A549 (cell line): ENCODE results near the gene ANKRD39. TPM values are rescaled to one million over a fixed set of nuclear protein-coding genes. Genes with fewer than 3 reads are reported as not detected.
A peak's percentile ranks its signal among the peaks of the same experiment; 100 is the strongest.

Experiments used
- ATAC-seq, 2 experiments: fragments of 200-7000 bp in 1 of 2; fragments of >200 bp in 1 of 2; cut with Nextera tagmentation in 1 of 2; cut with Tn5 transposase in 1 of 2; 3 replicates each; pipeline versions ENCODE4 v1.8.0 to v1.9.1; 2018 to 2020; ENCODE audit warnings: mild to moderate bottlenecking in 1 of 2, moderate library complexity in 1 of 2
- CTCF ChIA-PET: fragments of 300-600 bp; sonication (Branson Sonifier 250); formaldehyde crosslinking; extraction: SDS; loops from one replicate; lab custom pipeline; 2021; ENCODE audit warnings: antibody characterized with exemption, inconsistent platforms; lab: Yijun Ruan, JAX
- POLR2A ChIA-PET: fragments of 350-600 bp; formaldehyde crosslinking; extraction: SDS; loops from one replicate; lab custom pipeline; 2021; ENCODE audit warnings: antibody characterized with exemption, inconsistent platforms; lab: Yijun Ruan, JAX
- DNase-seq, 2 experiments: peaks; one replicate each; pipeline versions ENCODE4 v3.0.0 to v3.0.0-alpha.2; 2011 to 2016; ENCODE audit warnings: low read depth in 1 of 2, low spot score in 1 of 2
- FAIRE-seq: peaks from 2 replicates; lab custom pipeline; 2011; peaks lifted over from hg19 to GRCh38; lab: Jason Lieb, UNC
- H3K27ac ChIP-seq, 2 experiments: fragments of >200 bp; sonication (Bioruptor Twin); formaldehyde crosslinking; 3 replicates each; pipeline ENCODE4 v1.5.1; 2016 to 2017
- H3K4me1 ChIP-seq: fragments of >200 bp; sonication (Bioruptor Twin); formaldehyde crosslinking; 3 replicates; pipeline ENCODE4 v1.6.1; 2016
- H3K4me2 ChIP-seq: fragments of >200 bp; sonication (Bioruptor Twin); formaldehyde crosslinking; 3 replicates; pipeline ENCODE4 v1.6.1; 2016
- H3K4me3 ChIP-seq: fragments of >200 bp; sonication (Bioruptor Twin); formaldehyde crosslinking; 3 replicates; pipeline ENCODE4 v1.5.1; 2016
- H3K9me3 ChIP-seq: fragments of >200 bp; sonication (Bioruptor Twin); formaldehyde crosslinking; 3 replicates; pipeline ENCODE4 v1.6.1; 2016
- BHLHE40 ChIP-seq: IDR thresholded peaks from 2 replicates; pipeline ENCODE4 v1.6.1; 2012; ENCODE audit warnings: low read depth, low read length, inconsistent platforms
- CHD4 ChIP-seq: fragments of 200-600 bp; sonication (generic); IDR thresholded peaks from 2 replicates; pipeline ENCODE4 v1.6.1; 2016; ENCODE audit warnings: antibody characterized with exemption, mild to moderate bottlenecking, borderline replicate concordance
- HMGXB4 ChIP-seq: fragments of 250-450 bp; sonication (Bioruptor Pico); IDR thresholded peaks from 2 replicates; pipeline ENCODE4 v1.5.0; 2021; ENCODE audit warnings: mild to moderate bottlenecking, moderate library complexity, borderline replicate concordance
- HOXB5 ChIP-seq: fragments of 250-450 bp; sonication (Bioruptor Pico); IDR thresholded peaks from 2 replicates; pipeline ENCODE4 v1.5.0; 2020; ENCODE audit warnings: mild to moderate bottlenecking, moderate library complexity
- KDM5A ChIP-seq: fragments of 200-600 bp; sonication (generic); IDR thresholded peaks from 2 replicates; pipeline ENCODE4 v1.6.1; 2016; ENCODE audit warnings: antibody characterized with exemption, mild to moderate bottlenecking
- NFE2L2 ChIP-seq: fragments of 150-350 bp; conservative IDR thresholded peaks from 2 replicates; pipeline ENCODE4 v1.6.1; 2014; ENCODE audit warnings: low read length
- NPAS2 ChIP-seq: fragments of 250-450 bp; sonication (Bioruptor Pico); IDR thresholded peaks from 2 replicates; pipeline ENCODE4 v1.8.0; 2022; ENCODE audit warnings: mild to moderate bottlenecking, moderate library complexity, borderline replicate concordance
- PBX3 ChIP-seq: IDR thresholded peaks from 2 replicates; pipeline ENCODE4 v1.6.1; 2012
- PHF8 ChIP-seq: fragments of 200-600 bp; sonication (generic); IDR thresholded peaks from 2 replicates; pipeline ENCODE4 v1.6.1; 2016; ENCODE audit warnings: low read depth, mild to moderate bottlenecking, antibody characterized with exemption, moderate library complexity, borderline replicate concordance
- POLR2AphosphoS2 ChIP-seq: conservative IDR thresholded peaks from 2 replicates; pipeline ENCODE4 v1.6.1; 2012; ENCODE audit warnings: low read length, improper control_type of control experiment, inconsistent platforms
- RAD21 ChIP-seq, 2 experiments: fragments of >200 bp in 1 of 2; sonication (Bioruptor Twin) in 1 of 2; formaldehyde crosslinking in 1 of 2; IDR thresholded peaks in 1 of 2; conservative IDR thresholded peaks in 1 of 2; 2 replicates in 1 of 2; 3 replicates in 1 of 2; pipeline ENCODE4 v1.6.1; 2012 to 2018; ENCODE audit warnings: inconsistent platforms in 1 of 2
- REST ChIP-seq: fragments of 200-600 bp; sonication (generic); IDR thresholded peaks from 2 replicates; pipeline ENCODE4 v1.6.1; 2016; ENCODE audit warnings: antibody characterized with exemption, mild to moderate bottlenecking, moderate library complexity
- SMC3 ChIP-seq: fragments of >200 bp; sonication (Bioruptor Twin); formaldehyde crosslinking; IDR thresholded peaks from 3 replicates; pipeline ENCODE4 v1.6.1; 2018; ENCODE audit warnings: inconsistent platforms
- SREBF2 ChIP-seq: fragments of 450-650 bp; IDR thresholded peaks from 2 replicates; pipeline ENCODE4 v1.6.1; 2014; ENCODE audit warnings: mild to moderate bottlenecking, moderate library complexity
- TFCP2L1 ChIP-seq: fragments of 250-450 bp; sonication (Bioruptor Pico); IDR thresholded peaks from 2 replicates; pipeline ENCODE4 v1.5.0; 2021; ENCODE audit warnings: mild to moderate bottlenecking
- ZC3H11A ChIP-seq: fragments of 450-650 bp; IDR thresholded peaks from 2 replicates; pipeline ENCODE4 v1.6.1; 2014; ENCODE audit warnings: antibody characterized with exemption, mild to moderate bottlenecking
- WGBS: methylation state at CpG from one replicate; pipeline ENCODE4 v1.1.6; 2017; ENCODE audit errors: missing lambda C conversion rate; 5-methylcytosine and 5-hydroxymethylcytosine counted together
- polyA plus RNA-seq, 4 experiments: library from polyadenylated mRNA; depleted of rRNA in 3 of 4; stranded (reverse); fragments of >200 nt; fragmentation: RNase III in 1 of 4; extraction: RNeasy Plus Mini Kit Qiagen cat#74134 plus additional on column Dnase treatment in 1 of 4; gene quantifications; 2 replicates in 3 of 4; 3 replicates in 1 of 4; pipeline ENCODE4 v1.2.3, GENCODE V29; 2011 to 2017

Gene ANKRD39
- polyA plus RNA-seq, 2 of the 4 experiments (the other 2 are of a cell fraction), result 6.3 to 16.4 TPM

GRCh38 chr2:96876269-96877041, 18.6 kb upstream of the ANKRD39 start:
- 68% methylated on average over 11 of the region's 16 CpGs for WGBS
- CTCF ChIA-PET, result interaction anchor here (0.8 to 4.8 kb wide), 4 partner anchors 8 to 74 kb away, joined by 3 to 28 read pairs (median 5); partner anchors contain the start of gene CNNM3
- TF ChIP-seq SREBF2 (no peak), SMC3 (no peak), RAD21 (conservative IDR thresholded peaks at IDR 0.05 in 1 of 2, IDR thresholded peaks at IDR 0.05 in 1 of 2) (no peak), PBX3 (no peak), HOXB5 (CRISPR knock-in tag) (no peak), TFCP2L1 (no peak), KDM5A (no peak), POLR2AphosphoS2 (no peak), BHLHE40 (no peak), NFE2L2 (no peak), HMGXB4 (CRISPR knock-in tag) (no peak), CHD4 (no peak)
- no peaks in the 10 kb centered on the region for H3K9me3 ChIP-seq
- H3K4me1 ChIP-seq, result no peaks in the 10 kb centered on the region
- FAIRE-seq (no peak), ATAC-seq (peak in 1 of 2 experiments; percentile 5; a peak in 1 of 6 replicates), DNase-seq (no peak)
- POLR2A ChIA-PET, result no interaction called here
- no peak overlapping the region for H3K4me3 ChIP-seq
- H3K27ac ChIP-seq, result no peak overlapping the region
- H3K4me2 ChIP-seq, result no peak overlapping the region

- Histone ChIP-seq H3K4me2 (no peak overlapping the region), H3K4me3 (no peak overlapping the region), H3K4me1 (peaks cover 2% of the 10 kb centered on the region; the same call in 2 of the 3 replicates), H3K9me3 (no peaks in the 10 kb centered on the region), H3K27ac (no peak overlapping the region)
- ChIA-PET POLR2A (interaction anchor here (1.4 kb wide), 1 partner anchor 17 kb away, joined by 4 read pairs; no protein-coding TSS in a partner anchor), CTCF (interaction anchor here (1.3 to 2.7 kb wide), 3 partner anchors 18 to 75 kb away, joined by 3 to 16 read pairs (median 7); partner anchors contain the start of genes ANKRD39 and CNNM3)
- FAIRE-seq (no peak), DNase-seq (no peak), ATAC-seq (peak; percentile 15 to 24; a peak in 2 of 6 replicates)
- 73% methylated on average over 14 of the region's 14 CpGs for WGBS
- TF ChIP-seq HMGXB4 (CRISPR knock-in tag) (no peak), NFE2L2 (no peak), ZC3H11A (no peak), PHF8 (no peak), NPAS2 (CRISPR knock-in tag) (no peak), REST (no peak), KDM5A (no peak)
Observed at GRCh38 chr2:96875498-96876268, 17.9 kb upstream of the ANKRD39 start.
